PC-3 (cell line): Measurements from ENCODE around the gene NUPR1. TPM values are rescaled to one million over a fixed set of nuclear protein-coding genes. Genes with fewer than 3 reads are reported as not detected.

Source experiments
- ATAC-seq: fragments of 200-7000 bp; cut with Tn5 transposase; 2 replicates; pipeline ENCODE4 v1.9.1; 2020; ENCODE audit warnings: mild to moderate bottlenecking, moderate library complexity
- BruUV-seq: library from RNA; stranded (reverse); fragments of 400-500 nt; replicated peaks from 2 replicates; lab custom pipeline; 2021; lab: Mats Ljungman, UMichigan
- CTCF ChIA-PET: fragments of 300-600 bp; sonication (Branson Sonifier 250); formaldehyde crosslinking; loops from one replicate; lab custom pipeline; 2022; ENCODE audit warnings: antibody characterized with exemption; lab: Charles Lee
- POLR2A ChIA-PET: fragments of 300-600 bp; sonication (Branson Sonifier 250); formaldehyde crosslinking; loops from one replicate; lab custom pipeline; 2022; ENCODE audit warnings: antibody characterized with exemption; ENCODE audit not compliant: unreplicated experiment; lab: Charles Lee
- DNase-seq: peaks from one replicate; pipeline ENCODE4 v3.0.0-alpha.2; 2015
- H2AFZ ChIP-seq: fragments of 300-600 bp; sonication (generic); 2 replicates; pipeline ENCODE4 v1.6.0; 2016; ENCODE audit warnings: antibody characterized with exemption, low read length
- H3F3A ChIP-seq: fragments of 300-600 bp; sonication (generic); one replicate; pipeline ENCODE4 v1.6.0; 2017; ENCODE audit warnings: antibody characterized with exemption, low read length, control low read depth, mild to moderate bottlenecking; ENCODE audit not compliant: unreplicated experiment
- H3K27ac ChIP-seq: fragments of 300-600 bp; sonication (generic); 2 replicates; pipeline ENCODE4 v1.5.1; 2016; ENCODE audit warnings: mild to moderate bottlenecking, low read length
- H3K27me3 ChIP-seq: fragments of 300-600 bp; sonication (generic); 2 replicates; pipeline ENCODE4 v1.6.1; 2016; ENCODE audit warnings: low read length, mixed read lengths
- H3K36me3 ChIP-seq: fragments of 300-600 bp; sonication (generic); 2 replicates; pipeline ENCODE4 v1.6.1; 2016; ENCODE audit warnings: low read depth, mixed run types, low read length, mixed read lengths
- H3K4me1 ChIP-seq: fragments of 300-600 bp; sonication (generic); 2 replicates; pipeline ENCODE4 v1.5.1; 2016; ENCODE audit warnings: low read length; ENCODE audit not compliant: insufficient read depth
- H3K4me2 ChIP-seq: fragments of 300-600 bp; sonication (generic); 2 replicates; pipeline ENCODE4 v1.6.0; 2016; ENCODE audit warnings: low read length
- H3K4me3 ChIP-seq: fragments of 300-600 bp; sonication (generic); 2 replicates; pipeline ENCODE4 v1.5.1; 2016; ENCODE audit warnings: mild to moderate bottlenecking, low read length, mixed read lengths
- H3K79me2 ChIP-seq: fragments of 300-600 bp; sonication (generic); 2 replicates; pipeline ENCODE4 v1.6.1; 2017; ENCODE audit warnings: low read length, mixed read lengths
- H3K9ac ChIP-seq: fragments of 300-600 bp; sonication (generic); 2 replicates; pipeline ENCODE4 v1.6.0; 2016; ENCODE audit warnings: mild to moderate bottlenecking, low read length
- H3K9me2 ChIP-seq: fragments of 300-600 bp; sonication (generic); replicated peaks from 2 replicates; pipeline ENCODE4 v1.6.1; 2016; ENCODE audit warnings: mixed run types, low read length, mixed read lengths
- H3K9me3 ChIP-seq: fragments of 300-600 bp; sonication (generic); 2 replicates; pipeline ENCODE4 v1.6.1; 2016; ENCODE audit warnings: low read length, mixed read lengths
- H4K20me1 ChIP-seq: fragments of 300-600 bp; sonication (generic); 2 replicates; pipeline ENCODE4 v1.6.1; 2016; ENCODE audit warnings: low read length, mixed read lengths
- EZH2 ChIP-seq: fragments of 300-600 bp; sonication (generic); IDR thresholded peaks from one replicate; pipeline ENCODE4 v1.6.1; 2017; ENCODE audit warnings: antibody characterized with exemption, mild to moderate bottlenecking, low read length; ENCODE audit not compliant: unreplicated experiment
- EZH2phosphoT487 ChIP-seq: fragments of 300-600 bp; sonication (generic); IDR thresholded peaks from 2 replicates; pipeline ENCODE4 v1.6.1; 2018; ENCODE audit warnings: mild to moderate bottlenecking, antibody characterized with exemption, low read length, borderline replicate concordance
- intact Hi-C: fragments of 100-400 bp; cut with micrococcal nuclease; formaldehyde crosslinking; loops from 2 replicates; pipeline ENCODE4 v1.9.0; 2023
- total RNA-seq: library from RNA; depleted of rRNA; stranded (reverse); fragments of >200 nt; gene quantifications from 2 replicates; pipeline ENCODE4 v1.2.3, GENCODE V29; 2014
- TF ChIP-seq, protein P1 (sequence below): fragments of 300-600 bp; sonication (generic); conservative IDR thresholded peaks from 2 replicates; pipeline ENCODE4 v1.5.1; 2017; ENCODE audit warnings: antibody characterized with exemption, low read depth, mild to moderate bottlenecking, low read length

NUPR1 gene
- total RNA-seq, 1 experiment from 2014 or later: 16.5 TPM

- ChIA-PET CTCF (no interaction called here), POLR2A (no interaction called here)
- no TSS peak for BruUV-seq
- Histone ChIP-seq H3K4me2 (no peak overlapping the region), H3K4me1 (no peaks in the 10 kb centered on the region), H4K20me1 (no peaks in the 10 kb centered on the region), H3K9ac (no peak overlapping the region), H3K27me3 (no peaks in the 10 kb centered on the region), H2AFZ (no peak overlapping the region), H3F3A (no peaks in the 10 kb centered on the region), H3K27ac (no peak overlapping the region), H3K4me3 (no peak overlapping the region), H3K79me2 (no peaks in the 10 kb centered on the region), H3K9me2 (no peaks in the 10 kb centered on the region), H3K9me3 (no peaks in the 10 kb centered on the region), H3K36me3 (no peaks in the 10 kb centered on the region)
- no peak for TF ChIP-seq EZH2
- no peak for TF ChIP-seq EZH2phosphoT487
- TF ChIP-seq, protein P1, sequence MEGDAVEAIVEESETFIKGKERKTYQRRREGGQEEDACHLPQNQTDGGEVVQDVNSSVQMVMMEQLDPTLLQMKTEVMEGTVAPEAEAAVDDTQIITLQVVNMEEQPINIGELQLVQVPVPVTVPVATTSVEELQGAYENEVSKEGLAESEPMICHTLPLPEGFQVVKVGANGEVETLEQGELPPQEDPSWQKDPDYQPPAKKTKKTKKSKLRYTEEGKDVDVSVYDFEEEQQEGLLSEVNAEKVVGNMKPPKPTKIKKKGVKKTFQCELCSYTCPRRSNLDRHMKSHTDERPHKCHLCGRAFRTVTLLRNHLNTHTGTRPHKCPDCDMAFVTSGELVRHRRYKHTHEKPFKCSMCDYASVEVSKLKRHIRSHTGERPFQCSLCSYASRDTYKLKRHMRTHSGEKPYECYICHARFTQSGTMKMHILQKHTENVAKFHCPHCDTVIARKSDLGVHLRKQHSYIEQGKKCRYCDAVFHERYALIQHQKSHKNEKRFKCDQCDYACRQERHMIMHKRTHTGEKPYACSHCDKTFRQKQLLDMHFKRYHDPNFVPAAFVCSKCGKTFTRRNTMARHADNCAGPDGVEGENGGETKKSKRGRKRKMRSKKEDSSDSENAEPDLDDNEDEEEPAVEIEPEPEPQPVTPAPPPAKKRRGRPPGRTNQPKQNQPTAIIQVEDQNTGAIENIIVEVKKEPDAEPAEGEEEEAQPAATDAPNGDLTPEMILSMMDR: no peak
- ATAC-seq (no peak), DNase-seq (no peak)
- intact Hi-C loops: no loop called here
These were observed 41.9 kb downstream of the NUPR1 start for GRCh38 chr16:28496844-28497243.

GRCh38 chr16:28495795-28496749, 42.7 kb downstream of the NUPR1 start:
- intact Hi-C loops: no loop called here
- Histone ChIP-seq H3F3A (no peaks in the 10 kb centered on the region), H3K9me3 (no peaks in the 10 kb centered on the region), H2AFZ (no peak overlapping the region), H3K4me1 (no peaks in the 10 kb centered on the region), H3K9me2 (no peaks in the 10 kb centered on the region), H3K27me3 (no peaks in the 10 kb centered on the region), H3K4me3 (no peak overlapping the region), H3K9ac (no peak overlapping the region), H3K4me2 (no peak overlapping the region), H3K36me3 (no peaks in the 10 kb centered on the region), H4K20me1 (no peaks in the 10 kb centered on the region), H3K79me2 (0 out of 2 replicates have a peak, but pooled peaks cover 4% of the 10 kb centered on the region), H3K27ac (no peak overlapping the region)
- no TSS peak for BruUV-seq
- ChIA-PET POLR2A (no interaction called here), CTCF (no interaction called here)
- TF ChIP-seq EZH2 (no peak), EZH2phosphoT487 (no peak)
- TF ChIP-seq, protein P1: no peak
- DNase-seq: no peak
- no peak for ATAC-seq
